ENCODE data around the gene KRT4.

DNA sequence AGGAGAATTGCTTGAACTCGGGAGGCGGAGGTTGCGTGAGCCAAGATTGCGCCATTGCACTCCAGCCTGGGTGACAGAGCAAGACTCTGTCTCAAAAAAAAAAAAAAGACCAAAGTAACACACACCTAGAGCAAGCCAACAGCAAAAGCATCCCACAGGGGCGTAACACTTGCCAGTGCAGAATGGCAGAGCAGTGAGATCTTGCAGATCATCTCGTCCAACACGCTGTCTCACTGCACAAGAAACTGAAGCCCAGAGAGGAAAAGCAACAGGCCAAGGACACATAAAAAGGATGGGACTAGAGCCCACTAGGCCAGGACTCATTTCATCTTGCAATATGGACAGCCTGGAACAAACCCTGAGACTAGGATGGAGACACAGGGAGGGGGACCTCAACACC, 47.6 kb upstream of the KRT4 start:
- TF ChIP-seq SP1 (IDR thresholded peaks at IDR 0.05) (no peak), ARNT (IDR thresholded peaks at IDR 0.05) (no peak), LEF1 (IDR thresholded peaks at IDR 0.05; ENCODE audit: borderline replicate concordance) (no peak), BHLHE40 (IDR thresholded peaks at IDR 0.05; ENCODE audit: borderline replicate concordance) (no peak)

Measured in HEK293T (cell line).